ENCODE data around the gene NDUFA13.
A peak's percentile ranks its signal among the peaks of the same experiment; 100 is the strongest.

The NDUFA13 gene

DNA sequence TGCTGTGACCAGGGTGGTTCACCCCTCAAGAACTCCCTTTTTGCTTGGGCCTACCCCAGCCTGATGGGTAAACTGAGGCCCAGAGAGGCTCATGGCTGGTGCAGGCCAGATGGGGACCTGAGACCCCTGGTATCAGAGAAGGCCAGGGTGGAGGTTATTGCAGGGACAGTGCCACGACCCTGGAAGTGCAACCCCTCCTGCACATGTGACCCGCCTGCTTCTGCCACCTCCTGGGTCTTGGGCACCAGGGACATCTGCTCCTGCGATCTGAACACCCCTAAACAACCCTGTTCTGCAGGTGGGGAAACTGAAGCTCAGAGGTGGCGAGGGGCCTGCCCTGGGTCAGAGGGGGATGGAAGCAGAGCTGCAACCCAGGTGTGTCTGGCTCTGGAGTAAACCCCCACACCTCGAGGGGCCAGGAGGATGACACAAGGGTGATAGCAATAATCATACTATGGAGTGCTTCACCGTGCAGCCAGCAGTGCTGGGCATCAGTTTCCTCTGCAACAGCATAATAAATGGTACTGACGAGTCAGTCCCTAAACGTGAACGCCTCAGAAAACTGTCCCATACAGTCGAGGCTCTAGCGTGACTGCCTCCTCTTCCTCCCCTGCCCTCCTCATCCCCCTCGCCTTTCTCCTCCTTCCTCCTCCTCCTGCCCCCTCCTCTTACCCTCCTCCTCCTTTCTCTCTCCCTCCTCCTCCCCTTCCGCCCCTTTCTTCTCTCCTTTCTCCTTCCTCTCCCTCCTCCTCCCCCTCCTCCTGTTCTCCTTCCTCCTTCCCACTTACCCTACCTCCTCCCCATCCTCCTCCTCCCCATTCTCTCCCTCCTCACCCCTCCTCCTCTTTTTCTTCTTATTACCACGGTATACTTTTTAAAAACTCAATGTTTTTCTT lies 17.0 kb downstream of the NDUFA13 start:
- no peak for DNase-seq (ENCODE audit: low read depth in 2 of 2)

DNA sequence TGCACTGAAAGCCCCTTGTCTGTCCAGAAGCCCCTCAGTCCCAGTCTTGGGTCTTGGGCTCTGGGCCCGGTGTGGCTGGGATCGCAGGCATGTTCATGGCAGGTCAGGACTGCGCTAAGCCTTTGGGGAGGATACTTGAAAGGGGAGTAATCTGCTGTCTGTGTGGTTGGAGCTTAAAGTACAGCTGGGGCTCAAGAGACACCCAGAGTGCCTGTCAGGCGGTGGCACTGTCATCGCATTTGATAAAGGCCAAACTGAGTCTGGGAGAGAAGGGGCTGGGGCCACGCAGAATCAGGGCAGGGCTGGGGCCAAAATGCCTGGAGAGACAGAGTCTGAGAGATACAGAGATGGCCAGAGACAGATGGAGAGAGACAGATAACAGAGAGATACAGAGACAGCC lies 17.8 kb downstream of the NDUFA13 start:
- DNase-seq (ENCODE audit: low read depth in 2 of 2), result no peak

DNA sequence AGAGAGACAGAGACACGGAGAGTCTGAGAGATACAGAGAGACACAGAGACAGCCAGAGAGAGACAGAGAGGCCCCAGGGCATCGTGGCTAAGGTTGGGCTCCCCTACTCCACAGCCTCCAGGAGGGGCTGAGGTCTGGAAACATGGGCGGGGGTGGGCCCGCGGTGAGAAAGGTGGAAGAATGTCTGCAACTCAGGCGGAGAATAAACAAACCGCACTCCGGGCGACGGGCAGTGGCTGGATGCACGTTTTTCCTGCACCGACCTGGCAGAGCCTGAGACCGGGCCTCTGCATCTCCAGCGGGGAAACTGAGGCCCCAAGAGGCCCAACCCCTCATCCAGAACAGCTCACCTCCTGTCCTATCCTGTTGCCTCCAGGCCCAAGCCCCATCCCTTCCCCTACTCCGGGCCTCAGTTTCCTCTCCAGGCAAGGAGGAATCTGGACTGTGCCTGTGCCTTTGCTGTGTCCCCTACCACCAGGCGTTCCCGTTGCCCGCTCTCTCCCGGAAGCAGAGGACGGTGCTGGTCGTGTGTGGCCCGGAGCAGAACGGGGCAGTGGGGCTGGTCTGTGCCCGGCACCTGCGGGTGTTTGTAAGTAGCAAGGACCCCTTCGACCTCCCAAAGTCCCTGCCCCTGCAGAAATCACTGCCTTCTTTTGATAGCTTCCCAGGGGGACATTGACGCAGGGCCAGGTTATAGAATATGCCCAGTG lies 18.7 kb downstream of the NDUFA13 start:
- no peak for DNase-seq (ENCODE audit: low read depth in 2 of 2)

DNA sequence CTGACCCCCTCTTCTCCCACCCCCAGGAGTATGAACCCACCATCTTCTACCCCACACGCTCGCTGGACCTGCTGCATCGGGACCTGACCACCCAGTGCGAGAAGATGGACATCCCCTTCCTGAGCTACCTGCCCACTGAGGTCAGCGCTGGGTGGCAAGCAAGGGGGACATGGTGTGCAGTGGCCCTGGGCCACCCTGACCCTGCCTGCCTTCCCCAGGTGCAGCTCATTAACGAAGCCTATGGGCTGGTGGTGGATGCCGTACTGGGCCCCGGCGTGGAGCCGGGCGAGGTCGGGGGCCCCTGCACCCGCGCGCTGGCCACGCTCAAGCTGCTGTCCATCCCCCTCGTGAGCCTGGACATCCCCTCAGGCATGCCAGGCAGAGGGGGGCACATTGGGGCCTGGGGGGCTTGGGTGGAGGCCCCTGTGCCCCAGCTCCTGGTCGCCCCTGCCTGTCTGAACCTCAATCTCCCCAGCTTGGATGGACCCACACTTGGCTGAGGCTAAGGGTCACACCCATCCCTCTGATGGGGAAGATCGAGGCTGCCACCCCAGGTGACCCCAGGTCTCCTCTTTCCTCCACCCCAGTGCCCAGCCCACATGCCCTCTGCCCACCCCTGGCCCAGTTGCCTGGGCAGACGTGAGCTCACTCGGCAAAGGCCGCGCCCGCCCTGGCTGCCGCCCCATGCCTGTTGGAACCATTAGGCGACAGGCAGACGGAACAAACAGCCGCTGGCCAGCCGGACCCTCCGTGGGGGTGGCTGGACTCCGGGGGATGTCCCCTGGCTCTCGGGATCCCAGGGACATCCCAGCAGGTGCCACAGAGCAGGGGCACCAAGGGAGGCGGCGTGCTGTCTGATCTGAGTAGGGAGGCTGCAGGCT lies 19.5 kb downstream of the NDUFA13 start:
- DNase-seq (ENCODE audit: low read depth in 2 of 2), result no peak

DNA sequence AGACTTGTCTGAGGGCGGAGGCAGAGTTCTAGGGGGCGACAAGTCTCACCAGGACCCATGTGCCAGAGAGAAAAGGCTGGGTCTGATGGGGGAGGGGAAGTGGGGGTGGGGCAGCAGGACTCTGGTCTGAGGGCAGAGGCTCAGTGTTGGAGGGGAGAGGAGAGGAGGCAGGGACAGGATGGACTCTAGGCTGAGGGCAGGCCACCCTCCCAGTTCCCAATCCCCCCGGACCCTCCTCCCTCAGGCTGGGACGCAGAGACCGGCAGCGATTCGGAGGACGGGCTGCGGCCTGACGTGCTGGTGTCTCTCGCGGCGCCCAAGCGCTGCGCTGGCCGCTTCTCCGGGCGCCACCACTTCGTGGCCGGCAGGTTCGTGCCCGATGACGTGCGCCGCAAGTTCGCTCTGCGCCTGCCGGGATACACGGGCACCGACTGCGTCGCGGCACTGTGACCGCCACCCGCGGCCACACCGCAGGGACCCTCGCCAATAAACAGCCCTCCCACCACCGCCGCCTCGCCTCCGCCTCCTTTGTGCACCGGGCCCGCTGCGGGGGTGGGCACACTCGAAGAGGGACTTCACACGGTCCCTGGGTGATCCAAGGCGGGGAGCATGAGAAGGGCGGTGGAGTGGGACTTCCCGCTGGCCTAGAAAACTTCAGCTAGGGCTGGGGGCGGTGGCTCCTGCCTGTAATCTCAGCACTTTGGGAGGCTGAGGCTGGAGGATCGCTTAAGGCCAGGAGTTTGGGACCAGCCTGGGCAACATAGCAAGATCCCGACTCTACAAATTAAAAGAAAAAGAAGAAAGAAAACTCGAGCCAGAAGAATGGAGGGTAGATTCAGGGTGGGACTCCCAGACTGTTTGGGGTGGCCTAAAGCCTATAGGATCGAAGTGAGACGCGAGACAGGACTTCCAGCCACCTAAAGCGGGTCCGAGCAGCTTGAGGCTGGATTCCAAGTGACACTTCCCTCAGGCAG lies 21.3 kb downstream of the NDUFA13 start:
- no peak for DNase-seq (ENCODE audit: low read depth in 2 of 2)

DNA sequence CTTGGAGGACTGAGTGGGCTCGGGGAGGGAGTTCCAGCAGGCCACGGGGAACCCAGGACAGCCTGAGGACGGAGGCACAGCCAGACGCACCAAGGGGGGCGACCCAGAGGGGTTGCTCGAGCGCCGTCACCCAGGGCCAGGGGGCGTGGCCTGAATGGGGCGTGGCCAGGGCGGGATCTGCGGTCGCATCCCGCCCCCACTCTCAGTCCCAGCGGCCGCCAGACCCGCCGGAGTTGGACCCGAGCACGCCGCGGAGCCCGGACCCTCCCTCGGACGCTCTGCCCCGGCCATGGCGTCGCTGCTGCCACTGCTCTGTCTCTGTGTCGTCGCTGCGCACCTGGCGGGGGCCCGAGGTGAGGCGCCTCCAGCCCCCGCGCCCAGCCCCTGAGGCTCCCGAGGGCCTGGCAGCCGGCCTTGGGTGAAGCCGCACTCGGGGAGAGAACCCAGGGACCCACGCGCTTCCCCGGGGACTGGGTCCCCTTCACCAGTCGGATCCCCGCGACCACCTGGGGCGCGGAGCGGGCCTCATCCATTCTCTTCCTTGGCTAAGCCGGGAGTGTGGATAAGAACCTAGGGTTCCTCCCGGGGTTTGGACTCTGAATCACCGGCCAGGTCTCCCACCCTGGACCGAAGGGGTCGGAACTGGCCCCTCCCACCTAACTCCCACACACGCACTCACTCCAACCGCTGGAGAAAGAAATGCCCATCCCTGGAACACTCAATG lies 22.2 kb downstream of the NDUFA13 start, which contains the start of gene CILP2:
TSS of gene CILP2 (plus strand) at position 205 of the 724 bp plus-strand sequence. CDS start at position 290, 85 bp downstream.
- DNase-seq (ENCODE audit: low read depth in 2 of 2), result no peak

DNA sequence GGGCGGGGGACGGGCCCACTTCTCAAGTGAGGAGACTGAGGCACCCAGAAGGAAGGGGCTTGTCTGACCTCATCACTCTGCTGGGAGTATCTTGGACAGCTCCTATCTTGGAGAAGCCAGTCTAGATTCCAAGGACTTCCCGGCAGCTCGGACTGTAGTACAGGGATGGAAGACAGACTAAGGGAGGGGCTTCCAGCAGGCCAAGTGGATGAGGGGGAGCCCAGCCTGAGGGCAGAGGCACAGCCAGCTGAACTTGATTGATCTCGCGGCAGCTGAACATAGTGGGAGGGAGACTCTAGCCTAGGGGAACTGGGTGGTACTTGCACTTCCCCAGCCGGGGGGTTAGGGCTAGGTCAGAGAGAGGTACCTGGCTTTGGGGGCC lies 22.8 kb downstream of the NDUFA13 start:
- DNase-seq (ENCODE audit: low read depth in 2 of 2), result no peak

DNA sequence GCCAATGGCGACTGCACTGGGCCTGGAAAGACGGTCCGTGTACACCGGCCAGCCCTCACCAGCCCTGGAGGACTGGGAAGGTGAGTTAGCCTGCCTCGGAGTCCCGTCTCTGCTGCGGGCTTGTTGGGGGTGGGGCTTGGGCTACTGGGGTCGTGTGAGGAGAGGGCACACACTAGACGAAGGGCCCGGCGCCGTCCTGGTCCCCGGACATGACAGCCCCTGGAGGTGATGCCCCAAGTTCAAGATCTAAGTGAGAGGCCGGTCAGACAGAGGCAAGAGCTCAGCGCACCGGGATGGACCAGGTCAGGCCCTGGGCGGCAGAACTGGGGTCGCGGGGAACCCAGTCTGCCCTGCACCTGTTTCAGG lies 23.7 kb downstream of the NDUFA13 start:
- DNase-seq (ENCODE audit: low read depth in 2 of 2), result no peak

DNA sequence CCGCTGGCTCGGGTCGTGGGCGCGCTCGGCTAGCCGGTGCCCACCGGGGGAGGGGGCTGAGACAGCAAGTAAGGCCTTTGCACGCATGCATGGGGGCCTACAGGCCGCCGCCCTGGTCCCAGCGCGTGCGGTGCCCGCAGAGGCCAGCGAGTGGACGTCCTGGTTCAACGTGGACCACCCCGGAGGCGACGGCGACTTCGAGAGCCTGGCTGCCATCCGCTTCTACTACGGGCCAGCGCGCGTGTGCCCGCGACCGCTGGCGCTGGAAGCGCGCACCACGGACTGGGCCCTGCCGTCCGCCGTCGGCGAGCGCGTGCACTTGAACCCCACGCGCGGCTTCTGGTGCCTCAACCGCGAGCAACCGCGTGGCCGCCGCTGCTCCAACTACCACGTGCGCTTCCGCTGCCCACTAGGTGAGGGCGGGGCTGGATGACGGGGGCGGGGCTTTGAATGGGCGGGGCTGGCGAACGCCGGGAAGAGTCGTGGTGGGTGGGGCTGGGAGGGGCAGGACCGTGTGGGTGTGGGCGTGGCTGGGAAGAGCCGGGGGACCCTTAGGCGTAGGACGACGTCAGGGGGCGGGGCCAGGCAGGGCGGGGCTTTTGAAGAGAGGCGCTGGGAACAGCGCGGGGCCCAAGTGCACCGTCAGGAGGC lies 24.2 kb downstream of the NDUFA13 start:
- DNase-seq (ENCODE audit: low read depth in 2 of 2), result peak; percentile 67 to 77

DNA sequence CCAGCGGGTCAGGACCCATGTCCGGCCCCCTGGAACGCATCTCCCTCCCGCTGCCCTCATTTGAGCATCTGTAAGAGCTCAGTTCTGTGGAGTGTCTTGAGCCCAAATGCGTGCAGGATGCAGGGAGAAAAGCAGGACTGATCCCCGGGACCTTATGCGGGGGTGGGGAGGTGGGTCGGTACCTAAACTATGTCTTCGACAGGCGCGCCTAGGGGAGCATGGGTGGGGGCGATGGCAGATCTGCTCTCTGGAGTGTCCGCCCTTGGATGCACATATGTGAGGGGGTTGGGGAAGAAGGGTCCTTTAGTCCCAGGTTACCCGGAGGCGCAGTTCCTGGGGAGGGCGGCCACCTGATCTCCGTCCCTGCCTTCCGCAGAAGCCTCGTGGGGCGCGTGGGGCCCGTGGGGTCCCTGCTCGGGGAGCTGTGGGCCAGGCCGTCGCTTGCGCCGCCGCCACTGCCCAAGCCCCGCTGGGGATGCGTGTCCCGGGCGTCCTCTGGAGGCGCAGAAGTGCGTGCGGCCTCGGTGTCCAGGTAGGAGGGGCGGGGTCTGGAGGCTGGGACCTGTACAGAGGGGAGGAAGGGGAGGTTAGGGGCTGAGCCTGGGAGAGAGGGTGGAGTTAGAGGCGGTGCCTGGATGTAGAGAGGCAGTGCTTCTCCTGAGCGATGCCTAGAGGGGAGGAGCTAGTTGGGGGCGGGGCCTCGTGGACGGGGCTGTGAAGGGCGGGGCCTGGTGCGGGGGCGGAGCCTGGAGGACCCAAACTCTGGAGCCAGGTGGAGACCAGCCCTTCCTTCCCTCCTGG lies 24.9 kb downstream of the NDUFA13 start:
- peak; percentile 57 to 74 for DNase-seq (ENCODE audit: low read depth in 2 of 2)

DNA sequence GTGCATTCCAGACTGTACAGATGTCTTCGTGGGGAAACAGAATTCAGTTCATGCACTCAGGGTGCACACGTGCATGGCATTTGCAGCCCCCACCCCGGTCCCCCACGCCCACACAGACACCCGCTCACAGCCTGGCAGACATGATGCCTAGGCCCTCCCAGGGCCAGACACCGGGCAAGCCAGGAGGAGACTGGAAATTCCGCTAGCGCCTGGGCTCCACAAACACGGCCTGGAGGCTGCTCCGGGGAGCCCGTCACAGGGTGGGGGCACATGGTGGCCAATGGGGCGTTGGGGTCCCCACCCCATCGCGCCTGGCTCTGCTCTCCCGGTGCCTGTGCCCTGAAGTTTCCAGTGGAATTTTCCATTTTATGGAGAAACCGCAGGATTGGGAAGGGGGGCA lies 25.6 kb downstream of the NDUFA13 start:
- no peak for DNase-seq (ENCODE audit: low read depth in 2 of 2)

DNA sequence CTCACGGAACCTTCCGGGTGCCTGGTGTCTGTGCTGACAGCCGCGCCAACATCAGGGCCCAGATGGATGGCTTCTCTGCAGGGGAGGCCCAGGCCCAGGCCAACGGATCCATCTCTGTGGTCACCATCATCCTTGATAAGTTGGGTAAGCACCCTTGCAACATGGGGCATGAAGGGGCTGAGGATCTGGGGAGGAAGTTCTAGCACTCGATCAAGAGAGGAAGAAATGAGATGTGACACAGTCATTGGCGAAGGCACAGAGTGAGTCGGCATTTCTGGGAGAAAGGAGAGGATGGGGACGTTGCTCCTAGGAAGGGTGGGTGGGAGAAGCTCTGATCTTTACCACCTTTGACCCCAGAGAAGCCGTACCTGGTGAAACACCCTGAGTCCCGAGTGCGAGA lies 26.5 kb downstream of the NDUFA13 start:
- DNase-seq (ENCODE audit: low read depth in 2 of 2), result no peak

DNA sequence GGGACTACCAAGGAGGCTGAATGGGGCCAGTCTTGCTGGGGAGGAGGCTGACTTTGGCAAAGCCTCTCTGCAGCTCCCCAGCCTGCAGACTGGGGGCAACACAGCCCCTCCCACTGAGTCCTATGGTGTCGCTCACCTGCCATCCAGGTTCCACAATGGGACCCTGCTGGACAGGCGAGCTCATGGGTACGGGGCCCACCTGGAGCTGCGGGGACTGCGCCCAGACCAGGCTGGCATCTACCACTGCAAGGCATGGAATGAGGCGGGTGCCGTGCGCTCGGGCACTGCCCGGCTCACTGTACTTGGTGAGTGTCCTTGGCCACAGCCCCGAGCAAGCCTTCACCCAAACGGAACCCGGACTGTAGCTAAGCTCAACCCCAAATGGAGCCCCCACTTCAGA lies 27.1 kb downstream of the NDUFA13 start:
- DNase-seq (ENCODE audit: low read depth in 2 of 2), result no peak

DNA sequence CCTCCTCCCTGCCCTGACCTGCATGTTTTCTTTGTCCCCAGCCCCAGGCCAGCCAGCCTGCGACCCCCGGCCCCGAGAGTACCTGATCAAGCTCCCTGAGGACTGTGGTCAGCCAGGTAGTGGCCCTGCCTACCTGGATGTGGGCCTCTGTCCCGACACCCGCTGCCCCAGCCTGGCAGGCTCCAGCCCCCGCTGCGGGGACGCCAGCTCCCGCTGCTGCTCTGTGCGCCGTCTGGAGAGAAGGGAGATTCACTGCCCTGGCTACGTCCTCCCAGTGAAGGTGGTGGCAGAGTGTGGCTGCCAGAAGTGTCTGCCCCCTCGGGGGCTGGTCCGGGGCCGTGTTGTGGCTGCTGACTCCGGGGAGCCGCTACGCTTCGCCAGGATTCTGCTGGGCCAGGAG lies 27.6 kb downstream of the NDUFA13 start:
- DNase-seq (ENCODE audit: low read depth in 2 of 2), result no peak

DNA sequence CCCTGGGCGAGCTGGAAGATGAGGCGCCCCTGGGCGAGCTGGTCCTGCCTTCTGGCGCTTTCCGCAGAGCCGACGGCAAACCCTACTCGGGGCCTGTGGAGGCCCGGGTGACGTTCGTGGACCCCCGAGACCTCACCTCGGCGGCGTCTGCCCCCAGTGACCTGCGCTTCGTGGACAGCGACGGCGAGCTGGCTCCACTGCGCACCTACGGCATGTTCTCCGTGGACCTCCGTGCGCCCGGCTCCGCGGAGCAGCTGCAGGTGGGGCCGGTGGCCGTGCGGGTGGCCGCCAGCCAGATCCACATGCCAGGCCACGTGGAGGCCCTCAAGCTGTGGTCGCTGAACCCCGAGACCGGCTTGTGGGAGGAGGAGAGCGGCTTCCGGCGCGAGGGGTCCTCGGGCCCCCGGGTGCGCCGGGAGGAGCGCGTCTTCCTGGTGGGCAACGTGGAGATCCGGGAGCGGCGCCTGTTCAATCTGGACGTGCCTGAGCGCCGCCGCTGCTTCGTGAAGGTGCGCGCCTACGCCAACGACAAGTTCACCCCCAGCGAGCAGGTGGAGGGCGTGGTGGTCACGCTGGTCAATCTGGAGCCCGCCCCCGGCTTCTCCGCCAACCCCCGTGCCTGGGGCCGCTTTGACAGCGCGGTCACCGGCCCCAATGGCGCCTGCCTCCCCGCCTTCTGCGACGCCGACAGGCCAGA lies 28.4 kb downstream of the NDUFA13 start:
- no peak for DNase-seq (ENCODE audit: low read depth in 2 of 2)

DNA sequence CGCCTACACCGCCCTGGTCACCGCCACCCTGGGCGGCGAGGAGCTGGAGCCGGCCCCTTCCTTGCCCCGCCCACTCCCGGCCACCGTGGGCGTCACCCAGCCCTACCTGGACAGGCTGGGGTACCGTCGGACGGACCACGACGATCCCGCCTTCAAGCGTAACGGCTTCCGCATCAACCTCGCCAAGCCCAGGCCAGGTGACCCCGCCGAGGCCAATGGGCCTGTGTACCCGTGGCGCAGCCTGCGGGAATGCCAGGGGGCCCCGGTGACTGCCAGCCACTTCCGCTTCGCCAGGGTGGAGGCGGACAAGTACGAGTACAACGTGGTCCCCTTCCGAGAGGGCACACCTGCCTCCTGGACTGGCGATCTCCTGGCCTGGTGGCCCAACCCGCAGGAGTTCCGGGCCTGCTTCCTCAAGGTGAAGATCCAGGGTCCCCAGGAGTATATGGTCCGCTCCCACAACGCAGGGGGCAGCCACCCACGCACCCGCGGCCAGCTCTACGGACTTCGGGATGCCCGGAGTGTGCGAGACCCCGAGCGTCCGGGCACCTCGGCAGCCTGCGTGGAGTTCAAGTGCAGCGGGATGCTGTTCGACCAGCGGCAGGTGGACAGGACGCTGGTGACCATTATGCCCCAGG lies 29.0 kb downstream of the NDUFA13 start:
- DNase-seq (ENCODE audit: low read depth in 2 of 2), result no peak

DNA sequence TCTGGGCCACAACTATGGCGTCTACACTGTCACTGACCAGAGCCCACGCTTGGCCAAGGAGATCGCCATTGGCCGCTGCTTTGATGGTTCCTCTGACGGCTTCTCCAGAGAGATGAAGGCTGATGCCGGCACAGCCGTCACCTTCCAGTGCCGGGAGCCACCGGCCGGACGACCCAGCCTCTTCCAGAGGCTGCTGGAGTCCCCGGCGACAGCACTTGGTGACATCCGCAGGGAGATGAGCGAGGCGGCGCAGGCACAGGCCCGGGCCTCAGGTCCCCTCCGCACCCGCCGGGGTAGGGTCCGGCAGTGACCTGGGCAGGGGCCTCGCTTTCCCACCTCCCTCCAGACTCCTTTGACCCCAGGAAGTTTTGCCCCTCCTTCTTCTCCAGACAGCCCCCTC lies 29.7 kb downstream of the NDUFA13 start:
- no peak for DNase-seq (ENCODE audit: low read depth in 2 of 2)

DNA sequence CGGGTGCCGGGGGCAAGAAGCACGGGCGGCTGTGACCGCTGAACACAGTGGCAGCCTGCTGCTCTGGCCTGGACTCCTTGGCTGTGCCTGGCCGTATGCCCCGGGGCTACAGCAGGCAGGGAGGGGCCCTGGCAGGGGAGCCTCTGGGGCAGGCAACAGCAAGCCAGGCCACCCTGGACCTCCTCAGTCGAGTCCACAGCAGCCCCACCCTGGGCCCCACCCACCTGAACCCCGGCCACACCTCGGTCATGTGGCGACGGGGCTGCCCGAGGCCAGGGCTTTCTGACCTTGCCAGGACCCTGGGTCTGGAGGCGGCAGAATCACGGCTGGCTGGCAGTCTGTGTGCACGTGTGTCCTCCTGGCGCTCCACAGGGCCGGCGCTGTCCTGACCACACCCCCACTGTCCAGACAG lies 30.7 kb downstream of the NDUFA13 start:
- no peak for DNase-seq (ENCODE audit: low read depth in 2 of 2)

Measured in stimulated activated CD8-positive, alpha-beta memory T cell treated with anti-CD3 and anti-CD28 coated beads, Interleukin-15, amount 100 ng/mL, for 48 hours (primary cell).